GM21717 (cell line): ENCODE measurements around the gene OR5AP2.
"Not testable (repeated sequence)": the region's sequence is repeated elsewhere in the genome, so short reads cannot be mapped to it uniquely, and the experiment has no call there.

ENCODE experiments used
- ATAC-seq: cut with Tn5 transposase; IDR thresholded peaks from one replicate; pipeline ENCODE4 v1.9.1; 2021; ENCODE audit warnings: mild to moderate bottlenecking, moderate library complexity; ENCODE audit not compliant: unreplicated experiment

The OR5AP2 gene

DNA sequence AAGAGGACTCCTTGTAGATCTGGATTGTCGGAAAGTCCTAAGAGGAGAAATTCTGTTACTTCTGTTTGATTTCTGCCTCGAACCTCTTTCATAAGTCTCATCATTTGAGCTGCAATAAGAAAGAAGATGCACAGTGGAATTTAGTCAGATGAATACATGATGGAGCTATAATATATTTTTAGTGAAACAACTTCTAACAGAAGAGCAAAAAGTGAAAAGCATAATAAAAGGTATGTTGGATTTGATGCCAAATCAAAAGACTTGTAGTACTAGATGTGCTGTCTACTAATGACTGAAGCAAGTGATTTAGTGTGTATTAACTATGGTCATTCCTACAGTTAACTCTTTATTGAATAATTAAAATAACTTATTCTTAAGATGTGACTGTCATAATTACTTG lies at the start of gene OR5AP2:
OR5AP2 (minus strand) TSS at position 101 of the 400 bp plus-strand sequence; CDS start at position 101, 0 bp downstream.
- no peak for ATAC-seq

DNA sequence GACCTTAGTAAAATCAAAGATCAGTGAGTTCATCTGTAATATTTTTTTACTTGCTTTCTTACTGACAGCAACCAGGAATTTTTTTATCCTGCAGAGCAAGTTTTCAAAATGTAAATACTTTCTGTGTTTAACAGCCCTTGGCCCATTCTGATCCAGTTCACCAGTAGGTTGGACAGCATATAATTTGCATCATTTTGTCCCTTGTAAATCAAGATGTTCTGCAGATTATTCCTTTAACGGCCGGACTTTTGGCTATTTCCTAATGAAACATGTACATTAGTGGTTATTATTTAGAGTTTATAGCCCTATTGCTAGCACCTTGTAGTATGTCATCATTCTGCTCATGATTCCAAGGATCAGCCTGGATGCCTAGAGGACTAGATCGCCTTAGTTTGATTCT lies 48.9 kb upstream of the OR5AP2 start:
- ATAC-seq: not testable (repeated sequence)

DNA sequence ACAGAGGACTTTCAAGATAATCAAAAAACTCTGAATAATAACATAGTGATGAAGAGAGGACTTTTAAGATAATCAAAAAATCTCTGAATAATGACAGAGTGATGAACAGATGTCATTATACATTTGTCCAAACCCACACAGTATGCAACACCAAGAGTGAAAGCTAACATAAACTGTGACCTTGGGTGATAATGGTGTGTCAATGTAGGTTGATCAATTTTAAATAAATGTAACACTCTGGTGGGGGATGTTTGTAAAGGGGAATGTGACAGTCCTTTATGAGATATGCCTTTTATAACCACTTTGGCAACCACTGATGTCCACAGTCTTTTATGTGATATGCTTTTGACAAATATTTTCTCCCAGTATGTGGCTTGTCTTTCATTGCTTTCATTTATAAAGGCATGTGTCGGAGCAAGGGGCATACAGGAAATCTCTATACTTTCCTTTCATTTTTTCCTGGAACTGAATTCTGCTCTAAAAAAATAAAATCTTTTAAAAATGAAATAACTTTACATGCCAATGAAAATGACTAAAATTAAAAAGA lies 46.4 kb upstream of the OR5AP2 start:
- no peak for ATAC-seq

DNA sequence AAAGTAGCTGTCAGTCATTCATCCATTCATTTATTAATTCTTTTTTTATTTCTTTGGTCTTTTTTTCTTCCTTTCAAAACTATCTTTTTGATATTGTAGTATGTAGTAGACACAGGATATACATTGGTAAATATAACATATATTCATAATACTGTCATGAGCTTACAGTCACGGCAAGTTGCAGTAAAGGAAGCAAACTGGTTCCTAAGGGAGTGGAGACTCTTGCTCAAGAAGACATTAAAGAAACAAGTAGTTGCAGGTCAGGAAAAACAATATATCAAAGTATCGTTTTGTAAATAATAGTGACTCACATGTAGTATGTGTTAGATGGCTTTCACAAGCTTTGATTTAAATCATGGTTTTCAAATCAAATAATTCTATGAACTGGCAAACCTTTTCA lies 28.7 kb upstream of the OR5AP2 start:
- no peak for ATAC-seq

DNA sequence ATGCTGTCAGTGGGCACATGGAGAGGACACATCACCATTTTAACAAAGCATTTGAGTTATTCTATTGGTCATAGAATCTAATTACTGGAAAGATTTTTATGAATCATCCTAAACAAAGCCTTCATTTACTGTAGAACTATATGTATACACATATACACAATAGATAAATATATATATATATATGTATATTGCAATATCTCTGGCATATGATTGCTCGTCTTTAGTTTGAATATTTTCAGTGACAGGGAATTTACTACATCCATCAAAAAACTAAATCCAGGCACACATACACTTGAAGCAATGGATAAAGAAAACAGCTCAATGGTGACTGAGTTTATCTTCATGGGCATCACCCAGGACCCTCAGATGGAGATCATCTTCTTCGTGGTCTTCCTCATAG lies 21.1 kb upstream of the OR5AP2 start, which contains the start of gene OR5AR1:
OR5AR1 (plus strand) TSS at position 301 of the 400 bp plus-strand sequence; CDS start at position 301, 0 bp downstream.
- no peak for ATAC-seq

DNA sequence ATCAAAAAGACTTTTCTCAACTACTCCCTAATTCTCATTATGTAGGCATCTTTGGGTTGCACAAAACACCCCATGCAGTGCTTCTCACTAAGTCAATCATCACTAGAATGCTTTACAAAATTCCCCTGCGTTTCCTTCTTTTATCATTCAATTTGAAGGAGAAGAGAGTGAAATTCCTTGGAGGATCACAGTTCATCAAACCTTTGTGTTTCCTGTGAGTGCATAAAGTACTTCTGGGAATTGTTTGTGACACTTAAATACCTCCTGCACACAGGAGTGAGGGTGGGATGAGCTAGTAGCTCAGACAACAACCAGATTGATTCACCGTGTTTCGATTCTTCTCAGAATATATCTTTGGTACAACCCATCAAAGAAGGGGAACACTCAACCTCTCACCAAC lies 17.5 kb upstream of the OR5AP2 start:
- no peak for ATAC-seq

DNA sequence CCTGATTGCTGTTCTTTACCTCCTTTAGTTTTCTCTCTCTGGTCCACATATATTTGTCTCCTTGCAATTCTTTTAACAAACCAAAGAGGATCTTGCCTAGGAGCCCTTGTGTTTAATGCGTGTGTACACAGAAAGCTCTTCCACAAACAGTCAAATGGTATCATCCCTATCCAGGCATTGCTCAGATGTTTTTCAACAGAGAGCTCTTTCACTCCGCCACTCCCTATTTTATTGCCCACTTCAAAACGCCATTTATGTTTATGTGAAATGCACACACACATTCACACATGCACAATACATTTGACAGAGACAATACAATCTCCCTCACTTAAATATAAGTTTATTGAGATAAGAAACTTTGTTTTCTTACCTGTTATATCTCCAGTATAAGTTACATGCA lies 4.7 kb downstream of the OR5AP2 start:
- no peak for ATAC-seq

DNA sequence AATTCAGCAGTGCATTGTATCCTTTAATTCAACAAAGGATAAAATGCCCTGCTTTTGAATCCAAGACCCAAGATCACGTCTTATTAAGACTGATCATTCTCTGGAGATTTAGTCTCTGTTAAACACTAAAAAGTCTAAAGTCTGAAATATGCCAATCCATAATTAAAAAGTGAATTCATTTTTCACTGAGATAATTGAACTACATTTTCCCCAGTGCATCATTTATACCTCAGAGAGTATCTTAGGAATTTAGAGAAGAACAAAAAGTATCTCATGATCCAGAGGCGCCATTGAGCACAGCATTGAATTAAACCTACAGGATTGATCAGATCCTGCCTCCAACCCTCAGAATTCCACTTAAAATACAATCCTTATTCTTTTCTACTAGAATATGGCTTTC lies 5.4 kb downstream of the OR5AP2 start:
- no peak for ATAC-seq

DNA sequence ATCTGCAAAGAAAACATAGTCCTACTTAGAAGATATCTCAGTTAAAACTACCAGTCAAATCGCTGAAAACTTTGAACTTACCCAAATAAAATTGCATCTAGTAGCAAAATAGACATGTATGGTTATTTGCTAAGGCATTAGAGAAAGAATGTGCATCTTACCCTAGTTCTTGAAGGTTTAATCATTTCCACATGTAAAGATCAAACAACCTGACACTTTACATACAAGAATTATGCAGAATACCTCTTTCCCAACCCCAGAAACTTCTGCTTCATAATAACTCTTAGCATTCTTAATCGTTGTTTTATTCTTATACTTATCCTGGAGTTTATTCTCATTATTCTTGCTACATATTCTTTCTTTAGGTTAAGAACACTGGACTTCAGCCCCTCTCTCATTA lies 9.9 kb downstream of the OR5AP2 start:
- ATAC-seq: no peak

DNA sequence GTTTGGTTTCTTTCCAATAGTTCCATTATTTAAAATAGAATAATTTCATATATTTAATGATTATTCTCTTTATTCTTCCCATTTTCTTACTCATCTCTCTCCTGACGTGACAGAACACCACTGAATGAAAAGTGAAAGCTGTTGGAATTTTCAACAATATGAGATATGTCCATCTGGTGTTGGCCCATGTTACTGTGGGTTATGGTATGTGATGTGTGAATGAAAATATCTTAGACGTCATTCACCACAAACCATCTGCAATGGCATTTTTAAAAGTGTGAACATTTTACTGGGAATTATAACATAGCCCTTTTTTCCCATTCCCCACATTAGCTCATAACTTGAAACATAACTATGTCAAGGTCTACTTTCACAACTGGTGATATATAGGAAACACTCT lies 16.3 kb downstream of the OR5AP2 start:
- ATAC-seq: no peak

DNA sequence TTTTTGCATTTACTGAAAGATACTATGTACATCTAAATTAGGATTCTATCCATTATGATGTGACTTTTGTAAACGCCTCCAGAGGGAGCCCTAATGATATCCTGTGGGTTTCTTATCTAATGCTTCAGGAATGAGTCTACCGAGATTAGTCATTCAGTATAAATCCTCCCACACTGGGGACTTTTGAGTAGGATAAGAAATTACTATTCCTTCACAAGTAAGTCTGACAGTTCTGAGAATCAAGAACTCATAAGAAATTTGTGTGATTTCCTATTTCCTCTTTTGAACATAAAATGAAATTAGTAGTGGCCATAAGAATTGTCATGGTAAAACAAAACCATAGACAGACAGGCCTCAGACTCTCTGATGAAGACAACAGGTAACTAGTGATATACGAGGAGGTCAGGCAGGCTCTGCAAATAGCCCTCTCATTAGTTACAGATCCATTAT lies 17.6 kb downstream of the OR5AP2 start:
- peak; percentile 74 for ATAC-seq

DNA sequence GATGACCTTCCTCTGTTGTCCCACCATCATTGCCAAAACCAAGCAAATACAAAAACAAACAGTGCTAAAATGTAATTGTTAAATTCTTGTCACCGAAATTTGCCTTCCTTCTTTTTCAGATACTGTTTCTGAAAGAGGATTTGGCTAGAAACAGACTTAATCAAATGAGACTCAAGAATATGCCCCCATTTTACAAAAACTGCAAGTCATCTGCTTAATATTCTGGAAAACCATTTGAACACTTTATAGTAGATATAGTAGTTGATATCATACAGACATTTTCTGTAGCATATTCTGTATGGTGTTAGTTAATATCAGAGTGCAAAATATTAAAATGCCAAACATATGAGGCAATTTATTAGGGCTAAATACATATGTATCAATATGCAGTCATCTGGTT lies 31.1 kb downstream of the OR5AP2 start:
- no peak for ATAC-seq

DNA sequence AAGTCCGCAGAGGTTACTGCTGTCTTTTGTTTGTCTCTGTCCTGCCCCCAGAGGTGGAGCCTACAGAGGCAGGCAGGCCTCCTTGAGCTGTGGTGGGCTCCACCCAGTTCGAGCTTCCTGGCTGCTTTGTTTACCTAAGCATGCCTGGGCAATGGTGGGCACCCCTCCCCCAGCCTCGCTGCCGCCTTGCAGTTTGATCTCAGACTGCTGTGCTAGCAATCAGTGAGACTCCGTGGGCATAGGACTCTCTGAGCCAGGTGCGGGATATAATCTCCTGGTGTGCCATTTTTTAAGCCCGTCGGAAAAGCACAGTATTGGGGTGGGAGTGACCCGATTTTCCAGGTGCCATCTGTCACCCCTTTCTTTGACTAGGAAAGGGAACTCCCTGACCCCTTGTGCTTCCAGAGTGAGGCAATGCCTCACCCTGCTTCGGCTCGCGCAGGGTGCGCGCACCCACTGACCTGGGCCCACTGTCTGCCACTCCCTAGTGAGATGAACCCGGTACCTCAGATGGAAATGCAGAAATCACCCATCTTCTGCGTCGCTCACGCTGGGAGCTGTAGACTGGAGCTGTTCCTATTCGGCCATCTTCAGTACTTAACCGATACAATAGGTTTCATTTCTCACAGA lies 50.0 kb downstream of the OR5AP2 start:
- ATAC-seq: not testable (repeated sequence)
